HEK293 (cell line): ENCODE measurements around the gene PARD3.

Experiments used
- CTCF ChIA-PET: fragments of 350-600 bp; formaldehyde crosslinking; extraction: SDS; loops from one replicate; lab custom pipeline; 2021; ENCODE audit warnings: antibody characterized with exemption; lab: Yijun Ruan, JAX
- POLR2A ChIA-PET: fragments of 300-600 bp; formaldehyde crosslinking; extraction: SDS; loops from one replicate; lab custom pipeline; 2020; ENCODE audit warnings: antibody characterized with exemption, inconsistent platforms; lab: Yijun Ruan, JAX
- H3K27ac ChIP-seq: fragments of 200-500 bp; sonication (Bioruptor generic); 2 replicates; pipeline ENCODE4 v1.5.1; 2014; ENCODE audit warnings: low read depth, low read length, control low read depth, inconsistent platforms; ENCODE audit errors: extremely low read depth
- H3K36me3 ChIP-seq, 2 experiments: fragments of 200-500 bp in 1 of 2; sonication (Bioruptor generic) in 1 of 2; 1 replicate in 1 of 2; 2 replicates in 1 of 2; pipeline ENCODE4 v1.5.1; 2014 to 2017; ENCODE audit warnings: inconsistent platforms in 2 of 2, low read length in 2 of 2; ENCODE audit not compliant: control insufficient read depth in 2 of 2, insufficient read depth in 1 of 2
- H3K4me1 ChIP-seq: fragments of 200-500 bp; sonication (Bioruptor generic); 2 replicates; pipeline ENCODE4 v1.5.1; 2014; ENCODE audit warnings: mild to moderate bottlenecking, low read length, inconsistent platforms; ENCODE audit not compliant: control insufficient read depth, insufficient read depth
- H3K4me3 ChIP-seq: 2 replicates; pipeline ENCODE4 v1.5.1; 2011; ENCODE audit warnings: low read depth, mild to moderate bottlenecking, control low read depth, low read length, moderate library complexity
- H3K9me3 ChIP-seq: fragments of 200-500 bp; sonication (Bioruptor generic); 2 replicates; pipeline ENCODE4 v1.5.1; 2014; ENCODE audit warnings: low read depth, low read length, inconsistent platforms; ENCODE audit not compliant: control insufficient read depth, insufficient read depth
- BCL11A ChIP-seq: fragments of 450-650 bp; formaldehyde crosslinking; IDR thresholded peaks from 2 replicates; pipeline ENCODE4 v1.5.1; 2016; ENCODE audit warnings: low read depth, missing biosample characterization, missing genetic modification characterization
- KLF1 ChIP-seq: fragments of 450-650 bp; formaldehyde crosslinking; IDR thresholded peaks from 2 replicates; pipeline ENCODE4 v1.5.1; 2016; ENCODE audit warnings: missing biosample characterization, missing genetic modification characterization
- KLF8 ChIP-seq: fragments of 450-650 bp; formaldehyde crosslinking; IDR thresholded peaks from 2 replicates; pipeline ENCODE4 v1.5.1; 2016; ENCODE audit warnings: missing biosample characterization, missing genetic modification characterization
- SCRT1 ChIP-seq: fragments of 450-650 bp; formaldehyde crosslinking; IDR thresholded peaks from 2 replicates; pipeline ENCODE4 v1.5.1; 2016; ENCODE audit warnings: missing biosample characterization, missing genetic modification characterization, borderline replicate concordance
- WT1 ChIP-seq: fragments of 450-650 bp; formaldehyde crosslinking; IDR thresholded peaks from 2 replicates; pipeline ENCODE4 v1.5.1; 2016; ENCODE audit warnings: missing biosample characterization, missing genetic modification characterization
- ZBTB17 ChIP-seq: fragments of 450-650 bp; formaldehyde crosslinking; IDR thresholded peaks from 2 replicates; pipeline ENCODE4 v1.5.1; 2016; ENCODE audit warnings: missing biosample characterization, missing genetic modification characterization
- ZBTB48 ChIP-seq: fragments of 450-650 bp; formaldehyde crosslinking; IDR thresholded peaks from 2 replicates; pipeline ENCODE4 v1.5.1; 2016; ENCODE audit warnings: missing biosample characterization, missing genetic modification characterization
- ZFP69B ChIP-seq: fragments of 450-650 bp; formaldehyde crosslinking; IDR thresholded peaks from 2 replicates; pipeline ENCODE4 v1.5.1; 2016; ENCODE audit warnings: missing biosample characterization, missing genetic modification characterization
- ZNF10 ChIP-seq: fragments of 450-650 bp; formaldehyde crosslinking; IDR thresholded peaks from 2 replicates; pipeline ENCODE4 v1.5.1; 2017; ENCODE audit warnings: missing biosample characterization, missing genetic modification characterization
- ZNF146 ChIP-seq: fragments of 450-650 bp; formaldehyde crosslinking; IDR thresholded peaks from 2 replicates; pipeline ENCODE4 v1.5.1; 2016; ENCODE audit warnings: missing biosample characterization, missing genetic modification characterization
- ZNF155 ChIP-seq: fragments of 450-650 bp; formaldehyde crosslinking; IDR thresholded peaks from 2 replicates; pipeline ENCODE4 v1.5.1; 2016; ENCODE audit warnings: missing biosample characterization, missing genetic modification characterization
- ZNF248 ChIP-seq: fragments of 450-650 bp; formaldehyde crosslinking; IDR thresholded peaks from 2 replicates; pipeline ENCODE4 v1.5.1; 2017; ENCODE audit warnings: missing biosample characterization, missing genetic modification characterization
- ZNF266 ChIP-seq: fragments of 450-650 bp; formaldehyde crosslinking; IDR thresholded peaks from 2 replicates; pipeline ENCODE4 v1.5.1; 2016; ENCODE audit warnings: missing biosample characterization, missing genetic modification characterization, low read depth
- ZNF335 ChIP-seq: fragments of 450-650 bp; formaldehyde crosslinking; conservative IDR thresholded peaks from 2 replicates; pipeline ENCODE4 v1.5.1; 2016; ENCODE audit warnings: missing biosample characterization, missing genetic modification characterization
- ZNF391 ChIP-seq: fragments of 450-650 bp; formaldehyde crosslinking; IDR thresholded peaks from 2 replicates; pipeline ENCODE4 v1.5.1; 2016; ENCODE audit warnings: low read depth, missing biosample characterization, missing genetic modification characterization, borderline replicate concordance
- ZNF423 ChIP-seq: fragments of 450-650 bp; formaldehyde crosslinking; IDR thresholded peaks from 2 replicates; pipeline ENCODE4 v1.5.1; 2016; ENCODE audit warnings: missing biosample characterization, missing genetic modification characterization
- ZNF473 ChIP-seq: fragments of 450-650 bp; formaldehyde crosslinking; IDR thresholded peaks from 2 replicates; pipeline ENCODE4 v1.5.1; 2017; ENCODE audit warnings: missing biosample characterization, missing genetic modification characterization
- ZNF549 ChIP-seq: fragments of 450-650 bp; IDR thresholded peaks from 2 replicates; pipeline ENCODE4 v1.5.1; 2018; ENCODE audit warnings: missing biosample characterization, missing genetic modification characterization, mild to moderate bottlenecking, inconsistent platforms, moderate library complexity
- ZNF560 ChIP-seq: fragments of 450-650 bp; formaldehyde crosslinking; IDR thresholded peaks from 2 replicates; pipeline ENCODE4 v1.5.1; 2017; ENCODE audit warnings: missing biosample characterization, missing genetic modification characterization, borderline replicate concordance
- ZNF561 ChIP-seq: fragments of 450-650 bp; IDR thresholded peaks from 2 replicates; pipeline ENCODE4 v1.5.1; 2018; ENCODE audit warnings: missing biosample characterization, missing genetic modification characterization, borderline replicate concordance
- ZNF596 ChIP-seq: fragments of 450-650 bp; IDR thresholded peaks from 2 replicates; pipeline ENCODE4 v1.5.0; 2018; ENCODE audit warnings: missing biosample characterization, mild to moderate bottlenecking, missing genetic modification characterization, moderate library complexity
- ZNF610 ChIP-seq: fragments of 450-650 bp; formaldehyde crosslinking; IDR thresholded peaks from 2 replicates; pipeline ENCODE4 v1.5.1; 2016; ENCODE audit warnings: missing biosample characterization, missing genetic modification characterization, borderline replicate concordance
- ZNF791 ChIP-seq: fragments of 450-650 bp; formaldehyde crosslinking; IDR thresholded peaks from 2 replicates; pipeline ENCODE4 v1.5.1; 2016; ENCODE audit warnings: missing biosample characterization, missing genetic modification characterization
- ZNF843 ChIP-seq: fragments of 450-650 bp; formaldehyde crosslinking; IDR thresholded peaks from 2 replicates; pipeline ENCODE4 v1.5.1; 2016; ENCODE audit warnings: missing biosample characterization, missing genetic modification characterization
- ZSCAN30 ChIP-seq: fragments of 450-650 bp; IDR thresholded peaks from 2 replicates; pipeline ENCODE4 v1.5.1; 2018; ENCODE audit warnings: missing biosample characterization, mild to moderate bottlenecking, missing genetic modification characterization, moderate library complexity
- TF ChIP-seq, protein P1 (sequence below): fragments of 450-650 bp; formaldehyde crosslinking; IDR thresholded peaks from 2 replicates; pipeline ENCODE4 v1.5.1; 2017; ENCODE audit warnings: missing biosample characterization, missing genetic modification characterization
- TF ChIP-seq, protein P2 (sequence below): fragments of 450-650 bp; formaldehyde crosslinking; IDR thresholded peaks from 2 replicates; pipeline ENCODE4 v1.5.1; 2017; ENCODE audit warnings: missing biosample characterization, missing genetic modification characterization
- TF ChIP-seq, protein P3 (sequence below): fragments of 450-650 bp; formaldehyde crosslinking; IDR thresholded peaks from 2 replicates; pipeline ENCODE4 v1.5.1; 2016; ENCODE audit warnings: missing biosample characterization, missing genetic modification characterization
- TF ChIP-seq, protein P4 (sequence below): fragments of 450-650 bp; IDR thresholded peaks from 2 replicates; pipeline ENCODE4 v1.5.1; 2018; ENCODE audit warnings: missing biosample characterization, mild to moderate bottlenecking, missing genetic modification characterization

PARD3 gene

DNA sequence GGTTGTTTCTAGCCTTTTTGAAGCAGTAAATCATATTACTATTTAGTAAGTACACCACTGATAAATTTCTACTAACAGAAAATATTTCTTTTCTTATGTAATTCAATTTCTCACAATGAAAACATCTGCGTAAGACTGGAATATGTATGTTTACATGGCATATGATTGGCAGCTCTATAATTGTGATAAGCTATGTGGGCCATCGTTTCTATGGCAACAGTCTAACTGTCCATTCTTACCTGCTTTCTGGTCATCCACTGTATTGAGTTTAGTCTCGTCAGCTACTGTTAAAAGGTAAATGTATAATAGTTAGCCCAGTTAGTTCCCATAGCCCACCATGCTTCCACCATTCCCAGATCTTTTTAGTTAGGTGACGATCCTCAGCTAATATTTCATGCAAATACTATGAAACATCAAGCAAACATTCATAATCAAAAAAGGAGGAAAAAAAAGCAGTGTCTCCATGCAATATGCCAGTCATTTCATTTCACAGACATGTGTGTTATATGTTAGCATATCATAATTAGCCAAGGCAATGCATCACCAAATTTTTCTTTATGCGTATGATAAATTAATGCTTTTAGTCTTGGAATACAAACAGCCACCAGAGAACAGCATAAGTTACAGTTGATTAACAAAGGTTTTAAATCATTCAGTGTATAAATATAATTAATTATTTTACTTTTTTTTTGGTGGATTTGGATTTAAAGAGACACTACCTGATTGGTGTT, 479.0 kb downstream of the PARD3 start:
- ChIA-PET CTCF (no interaction called here), POLR2A (no interaction called here)
- Histone ChIP-seq H3K9me3 (no peaks in the 10 kb centered on the region), H3K4me1 (peaks cover 30% of the 10 kb centered on the region), H3K4me3 (no peak overlapping the region), H3K27ac (no peak overlapping the region), H3K36me3 (peaks cover 2 to 4% of the 10 kb centered on the region in 2 experiments; a peak in 2 of 3 replicates)
- TF ChIP-seq BCL11A (tag by site-specific recombination) (no peak), ZNF391 (tag by site-specific recombination) (no peak), WT1 (no peak), ZNF423 (tag by site-specific recombination) (no peak), ZNF610 (tag by site-specific recombination) (no peak), ZNF266 (no peak), SCRT1 (no peak), ZBTB48 (tag by site-specific recombination) (no peak), ZNF549 (no peak), ZNF560 (tag by site-specific recombination) (no peak), ZSCAN30 (no peak), ZNF248 (tag by site-specific recombination) (no peak), KLF1 (tag by site-specific recombination) (no peak), ZFP69B (tag by site-specific recombination) (no peak), ZNF473 (tag by site-specific recombination) (no peak), ZNF843 (tag by site-specific recombination) (no peak)
- TF ChIP-seq, protein P1, sequence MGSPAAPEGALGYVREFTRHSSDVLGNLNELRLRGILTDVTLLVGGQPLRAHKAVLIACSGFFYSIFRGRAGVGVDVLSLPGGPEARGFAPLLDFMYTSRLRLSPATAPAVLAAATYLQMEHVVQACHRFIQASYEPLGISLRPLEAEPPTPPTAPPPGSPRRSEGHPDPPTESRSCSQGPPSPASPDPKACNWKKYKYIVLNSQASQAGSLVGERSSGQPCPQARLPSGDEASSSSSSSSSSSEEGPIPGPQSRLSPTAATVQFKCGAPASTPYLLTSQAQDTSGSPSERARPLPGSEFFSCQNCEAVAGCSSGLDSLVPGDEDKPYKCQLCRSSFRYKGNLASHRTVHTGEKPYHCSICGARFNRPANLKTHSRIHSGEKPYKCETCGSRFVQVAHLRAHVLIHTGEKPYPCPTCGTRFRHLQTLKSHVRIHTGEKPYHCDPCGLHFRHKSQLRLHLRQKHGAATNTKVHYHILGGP (tag by site-specific recombination), result no peak
- TF ChIP-seq, protein P2, sequence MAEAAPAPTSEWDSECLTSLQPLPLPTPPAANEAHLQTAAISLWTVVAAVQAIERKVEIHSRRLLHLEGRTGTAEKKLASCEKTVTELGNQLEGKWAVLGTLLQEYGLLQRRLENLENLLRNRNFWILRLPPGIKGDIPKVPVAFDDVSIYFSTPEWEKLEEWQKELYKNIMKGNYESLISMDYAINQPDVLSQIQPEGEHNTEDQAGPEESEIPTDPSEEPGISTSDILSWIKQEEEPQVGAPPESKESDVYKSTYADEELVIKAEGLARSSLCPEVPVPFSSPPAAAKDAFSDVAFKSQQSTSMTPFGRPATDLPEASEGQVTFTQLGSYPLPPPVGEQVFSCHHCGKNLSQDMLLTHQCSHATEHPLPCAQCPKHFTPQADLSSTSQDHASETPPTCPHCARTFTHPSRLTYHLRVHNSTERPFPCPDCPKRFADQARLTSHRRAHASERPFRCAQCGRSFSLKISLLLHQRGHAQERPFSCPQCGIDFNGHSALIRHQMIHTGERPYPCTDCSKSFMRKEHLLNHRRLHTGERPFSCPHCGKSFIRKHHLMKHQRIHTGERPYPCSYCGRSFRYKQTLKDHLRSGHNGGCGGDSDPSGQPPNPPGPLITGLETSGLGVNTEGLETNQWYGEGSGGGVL (tag by site-specific recombination), result no peak
- TF ChIP-seq, protein P3, sequence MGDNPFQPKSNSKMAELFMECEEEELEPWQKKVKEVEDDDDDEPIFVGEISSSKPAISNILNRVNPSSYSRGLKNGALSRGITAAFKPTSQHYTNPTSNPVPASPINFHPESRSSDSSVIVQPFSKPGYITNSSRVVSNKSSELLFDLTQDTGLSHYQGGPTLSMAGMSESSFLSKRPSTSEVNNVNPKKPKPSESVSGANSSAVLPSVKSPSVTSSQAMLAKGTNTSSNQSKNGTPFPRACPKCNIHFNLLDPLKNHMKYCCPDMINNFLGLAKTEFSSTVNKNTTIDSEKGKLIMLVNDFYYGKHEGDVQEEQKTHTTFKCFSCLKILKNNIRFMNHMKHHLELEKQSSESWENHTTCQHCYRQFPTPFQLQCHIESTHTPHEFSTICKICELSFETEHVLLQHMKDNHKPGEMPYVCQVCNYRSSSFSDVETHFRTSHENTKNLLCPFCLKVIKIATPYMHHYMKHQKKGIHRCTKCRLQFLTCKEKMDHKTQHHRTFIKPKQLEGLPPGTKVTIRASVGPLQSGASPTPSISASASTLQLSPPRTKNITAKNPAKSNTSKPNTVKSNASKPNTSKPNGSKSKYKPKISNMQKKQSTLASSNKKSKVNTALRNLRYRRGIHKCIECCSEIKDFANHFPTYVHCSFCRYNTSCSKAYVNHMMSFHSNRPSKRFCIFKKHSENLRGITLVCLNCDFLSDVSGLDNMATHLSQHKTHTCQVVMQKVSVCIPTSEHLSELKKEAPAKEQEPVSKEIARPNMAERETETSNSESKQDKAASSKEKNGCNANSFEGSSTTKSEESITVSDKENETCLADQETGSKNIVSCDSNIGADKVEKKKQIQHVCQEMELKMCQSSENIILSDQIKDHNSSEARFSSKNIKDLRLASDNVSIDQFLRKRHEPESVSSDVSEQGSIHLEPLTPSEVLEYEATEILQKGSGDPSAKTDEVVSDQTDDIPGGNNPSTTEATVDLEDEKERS, result no peak

DNA sequence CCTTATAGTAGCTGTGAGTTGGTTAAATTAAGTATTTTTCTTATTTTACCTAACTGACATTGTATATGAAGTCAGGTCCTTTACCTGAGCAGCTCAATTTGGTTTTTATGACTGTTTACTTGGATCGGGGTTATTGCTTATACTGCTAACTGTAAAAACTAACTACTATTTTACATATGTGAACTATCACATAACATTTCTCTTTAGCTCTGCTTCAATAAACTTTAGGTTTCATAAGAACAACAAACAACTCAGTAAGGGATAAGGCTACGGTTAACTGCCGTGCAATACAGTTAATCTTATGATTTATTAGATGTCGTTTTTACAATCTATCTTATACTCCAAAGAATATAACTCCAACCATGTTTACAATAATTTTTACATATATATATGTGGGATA, 480.2 kb downstream of the PARD3 start:
- ChIA-PET CTCF (interaction anchor here (0.6 kb wide), 2 partner anchors 78 to 129 kb away, joined by 3 to 4 read pairs; no protein-coding TSS in a partner anchor), POLR2A (no interaction called here)
- H3K27ac ChIP-seq, result no peak overlapping the region
- H3K4me1 ChIP-seq, result peaks cover 18% of the 10 kb centered on the region
- no peaks in the 10 kb centered on the region for H3K9me3 ChIP-seq
- peaks cover 6 to 9% of the 10 kb centered on the region in 2 experiments; a peak in 2 of 3 replicates for H3K36me3 ChIP-seq
- no peak overlapping the region for H3K4me3 ChIP-seq
- no peak for TF ChIP-seq ZNF791 (tag by site-specific recombination)
- TF ChIP-seq KLF8, result no peak
- peak; percentile 56 for TF ChIP-seq ZBTB17
- no peak for TF ChIP-seq ZNF146 (tag by site-specific recombination)
- TF ChIP-seq ZNF335 (tag by site-specific recombination), result no peak
- peak; percentile 56; the same call in 1 of the 2 replicates for TF ChIP-seq ZNF596 (tag by site-specific recombination)
- TF ChIP-seq ZSCAN30, result 0 out of 2 replicates have a peak, but pooled peaks have one; percentile 62
- TF ChIP-seq ZNF10, result peak; percentile 64; the same call in 1 of the 2 replicates
- TF ChIP-seq ZNF561 (tag by site-specific recombination), result 0 out of 2 replicates have a peak, but pooled peaks have one; percentile 39
- TF ChIP-seq, protein P4, sequence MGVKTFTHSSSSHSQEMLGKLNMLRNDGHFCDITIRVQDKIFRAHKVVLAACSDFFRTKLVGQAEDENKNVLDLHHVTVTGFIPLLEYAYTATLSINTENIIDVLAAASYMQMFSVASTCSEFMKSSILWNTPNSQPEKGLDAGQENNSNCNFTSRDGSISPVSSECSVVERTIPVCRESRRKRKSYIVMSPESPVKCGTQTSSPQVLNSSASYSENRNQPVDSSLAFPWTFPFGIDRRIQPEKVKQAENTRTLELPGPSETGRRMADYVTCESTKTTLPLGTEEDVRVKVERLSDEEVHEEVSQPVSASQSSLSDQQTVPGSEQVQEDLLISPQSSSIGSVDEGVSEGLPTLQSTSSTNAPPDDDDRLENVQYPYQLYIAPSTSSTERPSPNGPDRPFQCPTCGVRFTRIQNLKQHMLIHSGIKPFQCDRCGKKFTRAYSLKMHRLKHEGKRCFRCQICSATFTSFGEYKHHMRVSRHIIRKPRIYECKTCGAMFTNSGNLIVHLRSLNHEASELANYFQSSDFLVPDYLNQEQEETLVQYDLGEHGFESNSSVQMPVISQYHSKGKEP, result peak; percentile 87
- no peak for TF ChIP-seq ZNF155 (tag by site-specific recombination)
